Dedifferentiated amniotic fluid mesenchymal stem cell (primary cell): ENCODE data around the gene RBBP8.

Experiments
- DNase-seq: peaks from one replicate; pipeline ENCODE4 v3.0.0-alpha.2; 2016; ENCODE audit errors: extremely low spot score

Gene RBBP8

GRCh38 chr18:22998344-22998743 is 65.2 kb downstream of the RBBP8 start:
- DNase-seq: no peak

- no peak for DNase-seq
Observed at GRCh38 chr18:22999212-22999611, 66.1 kb downstream of the RBBP8 start.

- DNase-seq: no peak
Observed at GRCh38 chr18:22999647-23000046, 66.5 kb downstream of the RBBP8 start.

GRCh38 chr18:23003289-23003688 is 70.2 kb downstream of the RBBP8 start:
- DNase-seq: no peak

GRCh38 chr18:23012249-23012648 is 79.1 kb downstream of the RBBP8 start:
- DNase-seq: no peak

GRCh38 chr18:23020555-23021294 is 87.6 kb downstream of the RBBP8 start:
- DNase-seq: no peak

GRCh38 chr18:23021623-23022022 is 88.5 kb downstream of the RBBP8 start:
- no peak for DNase-seq

GRCh38 chr18:23032030-23032582 is 99.0 kb downstream of the RBBP8 start:
- DNase-seq: peak; percentile 22

GRCh38 chr18:23033056-23033455 is 99.9 kb downstream of the RBBP8 start:
- DNase-seq: no peak

- DNase-seq: no peak
Observed at GRCh38 chr18:23036660-23037201, 103.6 kb downstream of the RBBP8 start.

GRCh38 chr18:23037646-23038045 is 104.5 kb downstream of the RBBP8 start:
- DNase-seq: no peak

- peak; percentile 63 for DNase-seq
Observed at GRCh38 chr18:23038712-23039111, 105.6 kb downstream of the RBBP8 start.

- no peak for DNase-seq
Observed at GRCh38 chr18:23042133-23042532, 109.0 kb downstream of the RBBP8 start.

- DNase-seq: no peak
Observed at GRCh38 chr18:23043803-23044376, 110.8 kb downstream of the RBBP8 start.

- no peak for DNase-seq
Observed at GRCh38 chr18:23049698-23050373, 116.7 kb downstream of the RBBP8 start.

GRCh38 chr18:23053776-23054457 is 120.8 kb downstream of the RBBP8 start:
- peak; percentile 36 for DNase-seq

GRCh38 chr18:23054553-23054952 is 121.4 kb downstream of the RBBP8 start:
- no peak for DNase-seq

GRCh38 chr18:23056315-23056714 is 123.2 kb downstream of the RBBP8 start:
- DNase-seq: no peak

GRCh38 chr18:23057096-23057495 is 124.0 kb downstream of the RBBP8 start:
- no peak for DNase-seq

- DNase-seq: no peak
Observed at GRCh38 chr18:23058746-23059415, 125.8 kb downstream of the RBBP8 start.
